Stimulated activated CD8-positive, alpha-beta memory T cell treated with anti-CD3 and anti-CD28 coated beads, Interleukin-12 subunit alpha, Interleukin-12 subunit beta, amount 100 ng/mL, for 1 hour (primary cell): Measurements from ENCODE around the gene PEAR1.

Experiments
- DNase-seq: peaks from one replicate; pipeline ENCODE4 v3.0.0-alpha.2; 2020; ENCODE audit warnings: low read depth

The PEAR1 gene

GRCh38 chr1:156859523-156860112 lies 33.9 kb upstream of the PEAR1 start:
- no peak for DNase-seq

GRCh38 chr1:156860113-156860627 lies 33.3 kb upstream of the PEAR1 start:
- peak; percentile 39 for DNase-seq

- DNase-seq: peak; percentile 20
Measured at GRCh38 chr1:156860628-156861423, 32.7 kb upstream of the PEAR1 start, which contains the start of gene NTRK1. TSS of gene NTRK1 (plus strand) at chr1:156860865. CDS start at chr1:156860935, 70 bp downstream.

DNA sequence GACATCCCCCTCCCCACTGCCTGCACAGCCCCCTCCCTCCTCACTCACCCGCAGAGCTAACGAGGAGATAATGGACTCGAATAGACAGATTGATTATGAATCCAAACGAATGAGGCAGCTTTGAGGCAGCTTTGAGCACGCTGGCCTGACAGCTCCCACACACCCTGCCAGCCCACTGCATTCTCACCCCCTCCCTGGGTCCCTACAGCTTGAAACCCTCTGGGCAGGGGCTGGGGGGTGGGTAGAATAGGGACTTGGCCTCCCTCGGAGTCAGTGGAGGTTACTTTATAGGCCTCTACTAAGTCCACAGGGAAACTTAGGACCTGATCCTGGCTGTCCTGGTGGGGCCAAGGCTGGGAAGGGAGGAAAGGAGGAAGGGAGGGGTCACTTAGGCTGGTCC lies 30.9 kb upstream of the PEAR1 start:
- no peak for DNase-seq

- DNase-seq: no peak
Measured at GRCh38 chr1:156862997-156863599, 30.4 kb upstream of the PEAR1 start.

DNA sequence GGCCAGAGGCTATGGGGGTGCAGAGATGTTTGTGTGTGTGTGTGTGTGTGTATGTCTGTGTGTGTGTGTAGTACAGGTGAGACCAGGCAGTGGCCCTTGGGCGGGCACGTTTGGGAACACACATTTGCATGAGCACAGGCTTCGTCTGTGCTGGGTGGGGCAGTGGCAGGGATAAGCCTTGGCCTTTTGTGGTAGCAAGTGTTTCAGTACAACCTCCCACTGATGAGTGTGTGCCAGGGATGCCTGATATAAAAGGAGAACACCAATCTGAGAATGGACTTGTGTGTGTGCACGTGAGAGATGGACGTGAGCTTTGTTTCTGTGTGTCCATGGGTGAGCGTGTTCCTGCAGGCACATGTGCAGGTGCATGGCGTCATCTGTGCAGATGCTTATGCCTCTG lies 29.9 kb upstream of the PEAR1 start:
- no peak for DNase-seq

DNA sequence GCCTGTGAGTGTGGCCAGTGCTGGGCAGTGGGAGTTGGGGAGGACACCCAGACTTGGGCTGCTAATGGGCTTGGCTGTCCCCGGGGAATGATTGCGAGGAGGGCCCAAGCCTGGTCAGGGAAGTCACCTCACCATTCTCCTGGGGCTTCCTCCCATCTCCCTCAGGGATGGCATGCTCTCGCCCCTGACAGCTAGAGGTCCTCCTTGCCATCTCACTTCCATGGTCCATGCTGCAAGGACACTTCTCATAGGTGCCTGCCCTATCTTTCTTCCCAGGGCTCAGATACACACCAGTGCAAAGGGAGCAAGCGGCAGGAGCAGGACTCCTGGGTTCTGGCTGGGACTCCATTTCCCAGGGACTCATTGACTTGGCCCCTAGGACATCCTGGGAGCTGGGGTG lies 28.7 kb upstream of the PEAR1 start:
- no peak for DNase-seq

DNA sequence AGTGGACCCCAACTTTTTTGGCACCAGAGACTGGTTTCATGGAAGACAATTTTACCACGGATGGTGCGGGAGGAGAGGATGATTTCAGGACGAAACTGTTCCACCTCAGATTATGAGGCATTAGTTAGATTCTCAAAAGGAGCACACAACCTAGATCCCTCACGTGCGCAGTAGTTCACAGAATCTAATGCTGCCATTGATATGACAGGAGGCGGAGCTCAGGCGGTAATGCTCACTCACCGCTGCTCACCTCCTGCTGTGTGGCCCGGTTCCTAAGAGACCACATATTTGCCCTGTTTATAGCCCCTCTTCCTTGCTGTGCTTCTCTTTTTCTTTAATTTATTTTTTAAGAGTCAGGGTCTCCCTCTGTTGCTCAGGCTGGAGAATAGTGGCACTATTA lies 28.3 kb upstream of the PEAR1 start:
- no peak for DNase-seq

DNA sequence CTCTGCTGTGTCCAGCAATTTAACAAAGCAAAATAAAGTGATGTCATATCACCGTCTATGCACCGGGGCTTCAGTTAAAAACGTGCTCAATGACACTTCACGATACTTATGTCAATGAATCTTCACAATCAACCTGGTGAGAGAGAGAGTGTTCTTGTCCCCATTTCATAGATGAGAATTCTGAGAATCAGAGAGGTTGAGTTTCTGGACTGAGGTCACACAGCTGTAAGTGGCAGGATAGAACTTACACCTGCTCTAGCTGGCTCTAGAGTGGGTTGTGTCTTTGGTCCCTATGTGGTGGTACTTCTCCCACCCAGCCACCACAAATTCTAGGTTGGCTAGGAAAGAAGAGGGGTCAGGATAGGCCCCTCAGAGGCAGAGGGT lies 27.7 kb upstream of the PEAR1 start:
- no peak for DNase-seq

- no peak for DNase-seq
Measured at GRCh38 chr1:156866249-156866909, 27.1 kb upstream of the PEAR1 start.

DNA sequence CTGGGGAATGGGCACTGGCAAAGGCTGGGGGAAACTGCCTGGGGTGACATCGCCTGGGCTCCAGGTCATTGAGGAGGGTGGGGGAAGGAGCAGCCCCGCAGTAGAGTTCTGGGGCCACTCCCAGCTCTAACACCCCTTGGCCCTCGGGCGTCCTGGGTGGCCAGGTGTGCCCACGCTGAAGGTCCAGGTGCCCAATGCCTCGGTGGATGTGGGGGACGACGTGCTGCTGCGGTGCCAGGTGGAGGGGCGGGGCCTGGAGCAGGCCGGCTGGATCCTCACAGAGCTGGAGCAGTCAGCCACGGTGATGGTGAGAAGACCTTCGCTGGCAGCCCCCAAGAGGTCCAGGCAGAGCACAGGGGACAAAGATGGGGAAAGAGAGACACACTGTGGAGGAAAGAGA lies 25.2 kb upstream of the PEAR1 start:
- no peak for DNase-seq

GRCh38 chr1:156869455-156869854 lies 24.1 kb upstream of the PEAR1 start:
- DNase-seq: no peak

DNA sequence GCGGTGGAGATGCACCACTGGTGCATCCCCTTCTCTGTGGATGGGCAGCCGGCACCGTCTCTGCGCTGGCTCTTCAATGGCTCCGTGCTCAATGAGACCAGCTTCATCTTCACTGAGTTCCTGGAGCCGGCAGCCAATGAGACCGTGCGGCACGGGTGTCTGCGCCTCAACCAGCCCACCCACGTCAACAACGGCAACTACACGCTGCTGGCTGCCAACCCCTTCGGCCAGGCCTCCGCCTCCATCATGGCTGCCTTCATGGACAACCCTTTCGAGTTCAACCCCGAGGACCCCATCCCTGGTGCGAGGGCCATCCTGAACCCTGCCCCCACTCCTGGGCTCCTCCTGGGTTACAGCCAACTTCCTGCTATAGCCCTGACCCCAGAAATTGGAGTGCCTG lies 19.9 kb upstream of the PEAR1 start:
- DNase-seq: no peak

DNA sequence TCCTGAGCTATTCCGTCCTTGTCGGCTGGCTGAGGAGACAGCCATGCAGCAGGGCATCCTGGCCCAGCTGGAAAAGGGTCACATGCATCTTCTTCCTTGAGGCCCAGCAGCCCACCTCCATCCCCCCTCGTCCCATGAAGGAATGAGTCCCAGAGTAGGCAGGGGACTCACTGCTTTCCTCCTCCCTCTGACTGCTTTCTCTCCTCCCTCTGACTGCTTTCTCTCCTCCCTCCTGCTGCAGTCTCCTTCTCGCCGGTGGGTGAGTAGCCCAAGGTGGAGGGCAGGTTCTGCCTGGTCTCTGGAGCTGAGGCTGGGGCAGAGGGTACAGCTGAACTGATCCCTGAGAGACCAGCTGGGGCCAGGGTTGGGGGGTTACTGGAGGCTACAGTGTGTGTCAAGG lies 19.4 kb upstream of the PEAR1 start:
- no peak for DNase-seq

GRCh38 chr1:156874572-156875340 lies 18.8 kb upstream of the PEAR1 start:
- DNase-seq: no peak

DNA sequence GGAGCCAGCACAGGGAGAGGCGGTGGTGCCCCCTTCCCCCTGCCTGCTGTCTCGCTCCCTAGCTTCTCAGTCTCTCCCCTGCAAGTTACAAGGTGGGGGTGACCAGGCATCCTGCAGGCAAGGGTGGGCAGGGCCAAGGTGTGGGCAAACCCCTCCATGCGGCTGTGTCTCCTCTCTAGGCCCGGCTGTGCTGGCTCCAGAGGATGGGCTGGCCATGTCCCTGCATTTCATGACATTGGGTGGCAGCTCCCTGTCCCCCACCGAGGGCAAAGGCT lies 18.2 kb upstream of the PEAR1 start:
- no peak for DNase-seq

DNA sequence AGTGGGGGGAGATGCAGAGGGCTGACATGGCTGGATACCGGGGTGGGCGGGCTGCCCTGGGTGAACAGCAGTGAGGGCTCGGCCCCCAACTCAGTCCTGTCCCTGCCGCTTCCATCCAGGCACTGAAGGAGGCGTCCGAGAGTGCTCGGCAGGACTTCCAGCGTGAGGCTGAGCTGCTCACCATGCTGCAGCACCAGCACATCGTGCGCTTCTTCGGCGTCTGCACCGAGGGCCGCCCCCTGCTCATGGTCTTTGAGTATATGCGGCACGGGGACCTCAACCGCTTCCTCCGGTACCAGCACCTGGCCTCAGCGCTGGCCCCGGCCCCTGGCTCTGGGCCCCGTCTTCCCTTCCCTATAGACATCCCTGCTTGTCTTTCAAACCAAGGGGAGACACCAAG lies 17.2 kb upstream of the PEAR1 start:
- no peak for DNase-seq

- no peak for DNase-seq
Measured at GRCh38 chr1:156877433-156878170, 15.9 kb upstream of the PEAR1 start.

DNA sequence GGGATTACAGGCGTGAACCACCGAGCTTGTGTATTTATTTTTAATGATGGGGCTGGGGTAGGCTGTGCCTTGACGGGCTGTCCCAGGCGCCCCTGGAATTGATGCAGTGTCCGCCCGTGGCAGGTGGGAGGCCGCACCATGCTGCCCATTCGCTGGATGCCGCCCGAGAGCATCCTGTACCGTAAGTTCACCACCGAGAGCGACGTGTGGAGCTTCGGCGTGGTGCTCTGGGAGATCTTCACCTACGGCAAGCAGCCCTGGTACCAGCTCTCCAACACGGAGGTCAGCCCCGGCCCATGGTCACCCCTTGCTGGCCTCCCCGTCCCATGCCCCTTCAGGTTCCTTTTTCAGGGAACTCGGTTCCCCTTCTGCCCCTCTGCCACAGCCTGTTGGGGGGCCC lies 13.6 kb upstream of the PEAR1 start:
- no peak for DNase-seq

DNA sequence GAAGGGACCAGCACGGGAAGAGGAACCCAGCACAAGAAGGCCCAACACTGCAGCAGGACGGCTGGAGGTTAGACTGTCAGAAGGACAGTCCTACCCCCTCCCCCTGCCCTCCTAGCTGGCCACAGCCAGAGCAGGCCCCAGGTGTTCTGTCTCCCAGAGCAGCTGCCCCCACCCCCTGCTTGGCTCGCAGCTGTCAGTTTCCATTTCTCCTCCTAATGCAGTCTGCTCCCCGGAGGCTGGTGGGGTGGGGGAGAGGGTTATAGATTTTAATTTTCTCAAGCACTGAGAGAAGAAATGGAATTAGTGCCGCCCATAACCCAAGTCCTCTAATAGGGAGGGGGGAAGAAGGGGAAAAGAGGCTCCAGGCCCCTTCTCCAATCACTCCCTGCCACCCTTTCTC lies 13.0 kb upstream of the PEAR1 start:
- DNase-seq: no peak

DNA sequence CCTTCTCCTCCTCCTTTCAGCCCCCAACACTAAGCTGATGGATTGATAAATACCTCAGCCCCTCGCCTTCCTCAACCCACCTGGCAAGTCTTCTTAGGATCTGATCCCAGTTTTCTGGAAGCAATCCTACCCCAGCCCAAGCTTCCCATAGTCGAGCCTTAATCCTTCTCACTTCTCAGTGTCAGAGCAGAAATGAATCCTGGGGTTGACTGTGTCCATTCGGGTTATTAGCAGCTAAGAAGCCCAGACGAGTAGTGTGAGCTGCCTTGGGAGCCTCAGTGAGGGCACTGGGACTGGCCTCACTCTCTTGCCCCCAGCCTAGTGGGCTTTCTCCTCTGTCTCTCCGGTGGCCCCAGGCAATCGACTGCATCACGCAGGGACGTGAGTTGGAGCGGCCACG lies 12.4 kb upstream of the PEAR1 start:
- DNase-seq: no peak

GRCh38 chr1:156881663-156882062 lies 11.9 kb upstream of the PEAR1 start:
- no peak for DNase-seq
